GOT3 (cell line): ENCODE data around the gene ZNF138.
A peak's percentile ranks its signal among the peaks of the same experiment; 100 is the strongest.
"Not testable (repeated sequence)": the region's sequence is repeated elsewhere in the genome, so short reads cannot be mapped to it uniquely, and the experiment has no call there.

Experiments used
- DNase-seq: peaks from one replicate; lab custom pipeline; 2025; ENCODE audit warnings: mixed read lengths; lab: John Stamatoyannopoulos, UW

The ZNF138 gene

GRCh38 chr7:64794171-64794844, at the start of gene ZNF138:
Gene ZNF138 (plus strand): TSS chr7:64794428. CDS start chr7:64794569, 141 bp downstream.
- peak; percentile 80 for DNase-seq

- no peak for DNase-seq
These were observed 49.5 kb upstream of the ZNF138 start for GRCh38 chr7:64744680-64745079.

GRCh38 chr7:64747802-64748201, 46.4 kb upstream of the ZNF138 start:
- DNase-seq = no peak

- DNase-seq = no peak
These were observed 41.2 kb upstream of the ZNF138 start for GRCh38 chr7:64753032-64753431.

- DNase-seq = no peak
These were observed 38.4 kb upstream of the ZNF138 start for GRCh38 chr7:64755865-64756264.

GRCh38 chr7:64758151-64758550, 36.1 kb upstream of the ZNF138 start:
- no peak for DNase-seq

GRCh38 chr7:64768824-64769223, 25.4 kb upstream of the ZNF138 start:
- no peak for DNase-seq

GRCh38 chr7:64774204-64774842, 19.9 kb upstream of the ZNF138 start:
- no peak for DNase-seq

- DNase-seq = no peak
These were observed 18.9 kb upstream of the ZNF138 start for GRCh38 chr7:64775289-64775688.

GRCh38 chr7:64784842-64785241, 9.4 kb upstream of the ZNF138 start:
- DNase-seq = not testable (repeated sequence)

GRCh38 chr7:64787295-64787694, 6.9 kb upstream of the ZNF138 start:
- DNase-seq = no peak

- DNase-seq = not testable (repeated sequence)
These were observed 5.0 kb upstream of the ZNF138 start for GRCh38 chr7:64789241-64789640.

- DNase-seq = no peak
These were observed 997 bp upstream of the ZNF138 start for GRCh38 chr7:64793106-64793755.

- DNase-seq = no peak
These were observed 948 bp downstream of the ZNF138 start for GRCh38 chr7:64795176-64795575.

GRCh38 chr7:64799169-64799568, 4.9 kb downstream of the ZNF138 start:
- DNase-seq = not testable (repeated sequence)

GRCh38 chr7:64802699-64803098, 8.5 kb downstream of the ZNF138 start:
- no peak for DNase-seq

GRCh38 chr7:64807731-64808365, 13.6 kb downstream of the ZNF138 start:
- no peak for DNase-seq

GRCh38 chr7:64811767-64812166, 17.5 kb downstream of the ZNF138 start:
- no peak for DNase-seq

- no peak for DNase-seq
These were observed 36.7 kb downstream of the ZNF138 start for GRCh38 chr7:64830926-64831325.

- no peak for DNase-seq
These were observed 37.9 kb downstream of the ZNF138 start for GRCh38 chr7:64832136-64832535.

GRCh38 chr7:64834989-64835388, 40.8 kb downstream of the ZNF138 start:
- DNase-seq = no peak

GRCh38 chr7:64835856-64836255, 41.6 kb downstream of the ZNF138 start:
- DNase-seq = not testable (repeated sequence)

- not testable (repeated sequence) for DNase-seq
These were observed 43.8 kb downstream of the ZNF138 start for GRCh38 chr7:64838051-64838450.
